Measurements from ENCODE around the gene ZNF814. TPM values are rescaled to one million over a fixed set of nuclear protein-coding genes. Genes with fewer than 3 reads are reported as not detected.
"Not testable (repeated sequence)": the region's sequence is repeated elsewhere in the genome, so short reads cannot be mapped to it uniquely, and the experiment has no call there.

Gene ZNF814
- total and polyA plus RNA-seq, 8 donors, result 3.7 to 10.8 (median 6.6) TPM

DNA sequence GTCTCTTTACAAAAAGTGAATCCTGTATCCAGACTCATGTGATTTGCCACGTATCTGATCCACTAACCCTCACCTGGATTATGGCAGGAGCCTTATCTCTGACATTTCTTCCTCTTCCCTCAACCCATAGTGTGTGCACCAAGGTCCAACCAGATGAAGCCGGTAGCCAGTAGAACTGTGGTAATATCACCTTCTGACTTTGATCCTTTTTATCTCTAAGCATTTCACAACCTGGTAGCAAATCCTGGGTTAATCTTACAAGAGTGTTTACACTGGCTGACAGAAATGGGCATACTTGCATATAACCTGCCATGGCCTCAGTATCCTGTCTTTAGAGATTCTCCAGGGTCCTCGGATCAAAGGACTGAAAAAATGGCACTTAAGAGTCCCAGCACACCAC, 25.7 kb upstream of the ZNF814 start:
- FAIRE-seq, result no peak
- intact Hi-C loops (cut with DNase I), result no loop called here
- 68 to 73% methylated on average over 3 of the region's 3 CpGs for WGBS, 2 donors
- no peak for DNase-seq
- Histone ChIP-seq H3K27ac (no peak overlapping the region), H3K9me3 (no peaks in the 10 kb centered on the region), H3K27me3 (no peaks in the 10 kb centered on the region), H3K4me1 (peaks cover 0 to 10% (median 5%) of the 10 kb centered on the region in 3 donors), H3K36me3 (peaks cover 7 to 14% (median 11%) of the 10 kb centered on the region in 3 donors), H3K4me3 (no peak overlapping the region)
- TF ChIP-seq, protein P1, sequence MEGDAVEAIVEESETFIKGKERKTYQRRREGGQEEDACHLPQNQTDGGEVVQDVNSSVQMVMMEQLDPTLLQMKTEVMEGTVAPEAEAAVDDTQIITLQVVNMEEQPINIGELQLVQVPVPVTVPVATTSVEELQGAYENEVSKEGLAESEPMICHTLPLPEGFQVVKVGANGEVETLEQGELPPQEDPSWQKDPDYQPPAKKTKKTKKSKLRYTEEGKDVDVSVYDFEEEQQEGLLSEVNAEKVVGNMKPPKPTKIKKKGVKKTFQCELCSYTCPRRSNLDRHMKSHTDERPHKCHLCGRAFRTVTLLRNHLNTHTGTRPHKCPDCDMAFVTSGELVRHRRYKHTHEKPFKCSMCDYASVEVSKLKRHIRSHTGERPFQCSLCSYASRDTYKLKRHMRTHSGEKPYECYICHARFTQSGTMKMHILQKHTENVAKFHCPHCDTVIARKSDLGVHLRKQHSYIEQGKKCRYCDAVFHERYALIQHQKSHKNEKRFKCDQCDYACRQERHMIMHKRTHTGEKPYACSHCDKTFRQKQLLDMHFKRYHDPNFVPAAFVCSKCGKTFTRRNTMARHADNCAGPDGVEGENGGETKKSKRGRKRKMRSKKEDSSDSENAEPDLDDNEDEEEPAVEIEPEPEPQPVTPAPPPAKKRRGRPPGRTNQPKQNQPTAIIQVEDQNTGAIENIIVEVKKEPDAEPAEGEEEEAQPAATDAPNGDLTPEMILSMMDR (IDR thresholded peaks at IDR 0.05), result no peak
- no peak for ATAC-seq

DNA sequence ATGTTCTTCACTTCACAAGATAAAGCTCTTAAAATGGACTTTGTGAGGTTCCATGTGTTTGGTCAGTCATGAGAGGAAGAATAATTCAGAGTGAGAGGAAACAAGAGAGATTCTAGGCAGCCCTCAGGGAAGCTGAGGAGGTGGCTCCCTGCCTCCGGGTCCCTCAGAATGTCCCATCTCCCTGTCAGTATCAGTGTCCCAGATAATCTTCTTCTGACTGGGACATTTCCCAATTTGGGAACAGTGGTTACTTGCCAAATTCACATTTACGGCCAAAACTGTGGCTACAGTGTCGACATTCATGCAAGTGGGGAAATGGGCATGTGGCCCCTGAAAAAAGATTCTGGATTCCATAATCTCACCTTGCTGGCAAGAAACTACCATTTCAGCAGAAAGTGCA, 18.6 kb upstream of the ZNF814 start:
- Histone ChIP-seq H3K4me1 (no peaks in the 10 kb centered on the region), H3K4me3 (no peak overlapping the region), H3K36me3 (peaks cover 7 to 22% (median 11%) of the 10 kb centered on the region in 3 donors), H3K27me3 (no peaks in the 10 kb centered on the region), H3K27ac (no peak overlapping the region), H3K9me3 (no peaks in the 10 kb centered on the region)
- no peak for FAIRE-seq
- WGBS, 2 donors, result 92 to 98% methylated on average over 3 of the region's 3 CpGs
- DNase-seq, result no peak
- intact Hi-C loops (cut with DNase I), result no loop called here
- TF ChIP-seq, protein P1 (IDR thresholded peaks at IDR 0.05), result no peak
- no peak for ATAC-seq

DNA sequence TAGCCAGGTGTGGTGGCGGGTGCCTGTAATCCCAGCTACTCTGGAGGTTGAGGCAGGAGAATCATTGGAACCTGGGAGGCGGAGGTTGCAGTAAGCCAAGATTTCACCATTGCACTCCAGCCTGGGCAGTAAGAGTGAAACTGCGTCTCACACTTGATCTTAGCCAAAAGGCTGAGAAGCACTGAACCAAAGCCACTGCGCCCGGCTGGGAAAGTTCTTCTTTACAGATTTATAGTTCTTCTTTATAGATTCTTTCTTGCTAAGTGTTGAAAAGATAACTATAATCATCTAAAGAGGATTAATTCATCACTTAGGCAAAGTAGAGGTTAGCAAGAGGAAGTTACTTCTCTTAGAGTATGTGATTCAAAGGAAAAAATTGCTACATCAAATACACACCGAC, 16.4 kb upstream of the ZNF814 start:
- intact Hi-C loops (cut with DNase I), result no loop called here
- H3K27ac ChIP-seq, result no peak overlapping the region
- no peak overlapping the region for H3K4me3 ChIP-seq
- 96 to 98% methylated on average over 6 of the region's 6 CpGs for whole genome bisulfite sequencing, 2 donors
- ATAC-seq (no peak), FAIRE-seq (no peak), DNase-seq (no peak)
- H3K4me1 ChIP-seq, result no peaks in the 10 kb centered on the region
- H3K36me3 ChIP-seq, result peaks cover 0 to 12% (median under 1%) of the 10 kb centered on the region in 3 donors
- no peaks in the 10 kb centered on the region for H3K9me3 ChIP-seq
- no peaks in the 10 kb centered on the region for H3K27me3 ChIP-seq
- TF ChIP-seq, protein P1 (IDR thresholded peaks at IDR 0.05), result no peak

DNA sequence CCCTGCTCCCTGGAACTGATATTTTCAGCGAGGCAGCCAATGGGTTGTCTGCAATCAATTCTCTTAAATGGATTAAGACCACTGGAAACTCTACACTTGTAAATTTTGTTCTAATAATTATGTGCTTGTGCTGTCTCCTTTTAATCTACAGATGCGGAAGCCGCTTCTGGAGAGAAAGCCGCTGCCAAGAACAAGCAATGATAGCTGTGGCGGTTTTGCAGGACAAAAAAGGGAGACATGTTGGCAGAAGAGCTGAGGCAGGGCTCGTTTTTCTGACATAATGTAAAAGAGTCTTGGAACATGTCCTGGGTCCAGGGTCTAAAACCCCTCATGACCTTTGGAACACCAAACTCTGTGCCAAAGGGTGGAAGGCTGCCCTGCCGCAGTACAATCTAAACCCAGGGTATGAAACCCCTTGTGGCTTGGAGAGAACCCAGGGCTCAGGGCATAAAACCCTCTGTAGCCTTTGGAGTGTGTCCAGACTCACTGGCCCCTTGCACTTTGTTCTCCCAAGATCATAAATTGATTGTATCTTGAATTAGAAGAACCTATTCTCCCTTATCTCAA, 14.9 kb upstream of the ZNF814 start:
- TF ChIP-seq, protein P1 (IDR thresholded peaks at IDR 0.05), result no peak
- DNase-seq (no peak), ATAC-seq (no peak), FAIRE-seq (no peak)
- H3K9me3 ChIP-seq, result no peaks in the 10 kb centered on the region
- no peaks in the 10 kb centered on the region for H3K27me3 ChIP-seq
- H3K27ac ChIP-seq, result no peak overlapping the region
- H3K36me3 ChIP-seq, result peaks cover 0 to 8% (median 0%) of the 10 kb centered on the region in 3 donors
- no peak overlapping the region for H3K4me3 ChIP-seq
- intact Hi-C loops (cut with DNase I), result no loop called here
- H3K4me1 ChIP-seq, result no peaks in the 10 kb centered on the region
- WGBS, 2 donors, result 61 to 63% methylated on average over 7 of the region's 7 CpGs

DNA sequence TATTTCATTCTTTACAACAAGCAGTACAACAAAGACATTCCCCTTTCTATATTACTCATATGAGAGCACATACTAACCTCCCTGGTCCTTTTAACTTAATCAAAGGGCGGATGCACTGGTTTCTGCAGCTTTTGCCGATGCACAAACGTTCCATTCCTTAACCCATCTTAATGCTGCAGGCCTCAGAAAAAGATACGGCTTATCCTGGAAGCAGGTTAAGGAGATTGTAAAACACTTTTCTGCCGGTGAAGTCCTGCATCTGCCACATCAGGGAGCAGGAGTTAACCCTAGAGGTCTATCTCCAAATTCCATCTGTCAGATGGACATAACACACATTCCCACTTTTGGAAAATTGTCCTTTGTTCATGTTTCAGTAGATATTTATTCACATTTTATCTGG, 11.5 kb upstream of the ZNF814 start:
- TF ChIP-seq, protein P1 (IDR thresholded peaks at IDR 0.05), result no peak
- no peaks in the 10 kb centered on the region for H3K36me3 ChIP-seq
- no peak overlapping the region for H3K27ac ChIP-seq
- intact Hi-C loops (cut with DNase I), result no loop called here
- H3K27me3 ChIP-seq, result no peaks in the 10 kb centered on the region
- no peaks in the 10 kb centered on the region for H3K9me3 ChIP-seq
- ATAC-seq (no peak), DNase-seq (no peak), FAIRE-seq (no peak)
- 84 to 86% methylated on average over 5 of the region's 5 CpGs for WGBS, 2 donors
- H3K4me1 ChIP-seq, result no peaks in the 10 kb centered on the region
- no peak overlapping the region for H3K4me3 ChIP-seq

DNA sequence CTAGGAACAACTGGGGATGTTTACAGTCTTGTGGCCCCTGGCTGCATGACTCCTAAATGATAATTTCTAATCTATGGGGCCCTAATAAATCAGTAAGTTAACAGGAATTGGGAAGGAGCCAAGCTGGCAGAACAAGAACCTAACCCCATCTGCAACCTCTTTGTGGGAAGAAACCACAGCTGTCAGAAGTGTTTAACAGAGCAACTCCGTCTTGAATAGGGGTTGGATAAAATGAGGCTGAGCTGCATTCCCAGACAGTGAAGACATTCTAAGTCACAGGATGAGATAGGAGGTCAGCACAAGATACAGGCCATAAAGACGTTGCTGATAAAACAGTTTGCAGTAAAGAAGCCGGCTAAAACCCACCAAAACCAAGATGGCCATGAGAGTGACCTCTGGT, 1.9 kb upstream of the ZNF814 start:
- H3K27ac ChIP-seq; FAIRE-seq; H3K4me3 ChIP-seq; H3K4me1 ChIP-seq; H3K36me3 ChIP-seq; ATAC-seq; H3K27me3 ChIP-seq; H3K9me3 ChIP-seq; intact Hi-C loops (cut with DNase I); DNase-seq: not testable (repeated sequence)
- 43 to 46% methylated on average over 3 of the region's 3 CpGs for WGBS, 2 donors

Measured in pancreas (tissue), 10 donors.